Liver (tissue), 9 donors: ENCODE results near the gene HIGD1A. TPM values are rescaled to one million over a fixed set of nuclear protein-coding genes. Genes with fewer than 3 reads are reported as not detected.

ENCODE experiments used
- DNase-seq: peaks from one replicate; pipeline ENCODE4 v3.0.0-alpha.2; 2017; ENCODE audit warnings: low spot score
- H3K27ac ChIP-seq, 2 donors: one replicate each; pipeline ENCODE4 v1.7.0; 2013; ENCODE audit warnings: inconsistent platforms in 2 of 2, low read length in 2 of 2, control low read depth in 1 of 2, low read depth in 1 of 2, mild to moderate bottlenecking in 1 of 2
- H3K27me3 ChIP-seq, 4 donors: one replicate each; pipeline versions ENCODE4 v1.6.1 to v1.7.0; 2013; ENCODE audit warnings: low read length in 3 of 4, inconsistent platforms in 1 of 4, mild to moderate bottlenecking in 1 of 4, moderate library complexity in 1 of 4; ENCODE audit not compliant: control insufficient read depth in 4 of 4, insufficient read depth in 4 of 4
- H3K36me3 ChIP-seq, 4 donors: one replicate each; pipeline versions ENCODE4 v1.6.1 to v1.7.0; 2013; ENCODE audit warnings: low read length in 3 of 4, mild to moderate bottlenecking in 3 of 4, low read depth in 1 of 4, moderate library complexity in 1 of 4; ENCODE audit not compliant: control insufficient read depth in 4 of 4, insufficient read depth in 3 of 4
- H3K4me1 ChIP-seq, 4 donors: one replicate each; pipeline versions ENCODE4 v1.6.1 to v1.7.0; 2013; ENCODE audit warnings: low read length in 3 of 4, mild to moderate bottlenecking in 3 of 4, moderate library complexity in 1 of 4; ENCODE audit not compliant: control insufficient read depth in 4 of 4, insufficient read depth in 4 of 4
- H3K4me3 ChIP-seq, 3 donors: one replicate each; pipeline versions ENCODE4 v1.6.1 to v1.7.0; 2013; ENCODE audit warnings: low read length in 3 of 3, control low read depth in 1 of 3, low read depth in 1 of 3, mild to moderate bottlenecking in 1 of 3
- H3K9ac ChIP-seq, 2 donors: one replicate each; pipeline ENCODE4 v1.7.0; 2013; ENCODE audit warnings: low read length in 2 of 2, mild to moderate bottlenecking in 2 of 2, moderate library complexity in 2 of 2, control low read depth in 1 of 2, low read depth in 1 of 2
- H3K9me3 ChIP-seq, 4 donors: one replicate each; pipeline versions ENCODE4 v1.6.1 to v1.7.0; 2013; ENCODE audit warnings: low read length in 3 of 4; ENCODE audit not compliant: control insufficient read depth in 4 of 4
- CTCF ChIP-seq: fragments of 150-350 bp; IDR thresholded peaks from 2 replicates; pipeline ENCODE4 v1.5.1; 2017; ENCODE audit warnings: improper control_type of control experiment, low read depth, low read length; ENCODE audit not compliant: missing input control
- EGR1 ChIP-seq, 2 donors: IDR thresholded peaks; 2 replicates each; pipeline ENCODE4 v1.6.1; 2016 to 2018; ENCODE audit warnings: antibody characterized with exemption in 2 of 2, low read depth in 2 of 2
- FOXA1 ChIP-seq: IDR thresholded peaks from 2 replicates; pipeline ENCODE4 v1.6.1; 2016; ENCODE audit warnings: antibody characterized with exemption
- FOXA2 ChIP-seq: IDR thresholded peaks from 2 replicates; pipeline ENCODE4 v1.6.1; 2016; ENCODE audit warnings: antibody characterized with exemption
- GABPA ChIP-seq, 2 donors: IDR thresholded peaks in 1 of 2; conservative IDR thresholded peaks in 1 of 2; 2 replicates each; pipeline ENCODE4 v1.6.1; 2016; ENCODE audit warnings: antibody characterized with exemption in 2 of 2, mild to moderate bottlenecking in 1 of 2, moderate library complexity in 1 of 2
- HNF4A ChIP-seq, 2 donors: conservative IDR thresholded peaks; 2 replicates each; pipeline ENCODE4 v1.6.1; 2016; ENCODE audit warnings: antibody characterized with exemption in 2 of 2, mild to moderate bottlenecking in 2 of 2
- HNF4G ChIP-seq: IDR thresholded peaks from 2 replicates; pipeline ENCODE4 v1.6.1; 2016; ENCODE audit warnings: antibody characterized with exemption
- JUND ChIP-seq, 2 donors: IDR thresholded peaks; 2 replicates each; pipeline ENCODE4 v1.6.1; 2016; ENCODE audit warnings: antibody characterized with exemption in 2 of 2
- MAX ChIP-seq: IDR thresholded peaks from 2 replicates; pipeline ENCODE4 v1.6.1; 2016; ENCODE audit warnings: antibody characterized with exemption
- NR2F2 ChIP-seq: IDR thresholded peaks from 2 replicates; pipeline ENCODE4 v1.6.1; 2016; ENCODE audit warnings: antibody characterized with exemption
- RXRA ChIP-seq, 2 donors: IDR thresholded peaks; 2 replicates each; pipeline ENCODE4 v1.6.1; 2017 to 2018; ENCODE audit warnings: antibody characterized with exemption in 2 of 2, mild to moderate bottlenecking in 1 of 2
- SP1 ChIP-seq: IDR thresholded peaks from 2 replicates; pipeline ENCODE4 v1.6.1; 2018; ENCODE audit warnings: antibody characterized with exemption, mild to moderate bottlenecking
- TAF1 ChIP-seq: conservative IDR thresholded peaks from 2 replicates; pipeline ENCODE4 v1.6.1; 2016; ENCODE audit warnings: antibody characterized with exemption, mild to moderate bottlenecking
- YY1 ChIP-seq: IDR thresholded peaks from 2 replicates; pipeline ENCODE4 v1.6.1; 2016; ENCODE audit warnings: antibody characterized with exemption, mild to moderate bottlenecking
- WGBS: extraction: QIAGEN DNeasy Blood & Tissue Kit; methylation state at CpG from one replicate; pipeline ENCODE4 v1.1.7; 2013; 5-methylcytosine and 5-hydroxymethylcytosine counted together
- polyA plus RNA-seq, 2 donors: library from polyadenylated mRNA; stranded (reverse) in 1 of 2; unstranded in 1 of 2; fragments of 200-250 nt in 1 of 2; fragments of >200 nt in 1 of 2; fragmentation: Nextera tagmentation in 1 of 2; extraction: Ambion mirVana in 1 of 2; gene quantifications; one replicate each; pipeline versions ENCODE4 v1.2.1 to v1.2.3, GENCODE V29; 2013 to 2015
- total RNA-seq, 2 donors: library from RNA; depleted of rRNA; stranded (reverse); fragments of >200 nt; gene quantifications; one replicate each; pipeline ENCODE4 v1.2.3, GENCODE V29; 2014
- TF ChIP-seq, protein P1 (sequence below): IDR thresholded peaks from 2 replicates; pipeline ENCODE4 v1.6.1; 2016; ENCODE audit warnings: antibody characterized with exemption
- TF ChIP-seq, protein P2 (sequence below): IDR thresholded peaks from 2 replicates; pipeline ENCODE4 v1.6.1; 2016; ENCODE audit warnings: antibody characterized with exemption
- TF ChIP-seq, protein P3 (sequence below): IDR thresholded peaks from 2 replicates; pipeline ENCODE4 v1.6.1; 2016; ENCODE audit warnings: antibody characterized with exemption, mild to moderate bottlenecking
- donor health status: healthy.
- donor health status: healthy.
- donor health status: healthy.
- donor health status: healthy.
- donor health status: healthy.

Gene HIGD1A
- total and polyA plus RNA-seq, 4 donors: 117 to 256 (median 245) TPM

- TF ChIP-seq NR2F2: peak; percentile 73
- TF ChIP-seq GABPA (IDR thresholded peaks at IDR 0.05 in 1 of 2, conservative IDR thresholded peaks at IDR 0.05 in 1 of 2): no peak
- no peak for TF ChIP-seq YY1
- TF ChIP-seq EGR1 (IDR thresholded peaks at IDR 0.05; ENCODE audit: low read depth in 2 of 2): no peak
- TF ChIP-seq CTCF: no peak
- no peak for TF ChIP-seq TAF1
Measured at GRCh38 chr3:42852441-42852840, 48.2 kb upstream of the HIGD1A start (continued).

GRCh38 chr3:42851228-42851834 is 47.0 kb upstream of the HIGD1A start:
- Histone ChIP-seq H3K27ac (peak overlapping the region; percentile 8 to 89), H3K9ac (no peak overlapping the region), H3K27me3 (no peaks in the 10 kb centered on the region), H3K9me3 (no peaks in the 10 kb centered on the region), H3K4me3 (no peak overlapping the region), H3K36me3 (no peaks in the 10 kb centered on the region), H3K4me1 (peaks cover 24 to 56% (median 53%) of the 10 kb centered on the region in 4 donors)
- WGBS: 87% methylated on average over 6 of the region's 6 CpGs
- TF ChIP-seq HNF4A (conservative IDR thresholded peaks at IDR 0.05): no peak
- no peak for TF ChIP-seq EGR1 (IDR thresholded peaks at IDR 0.05; ENCODE audit: low read depth in 2 of 2)
- no peak for TF ChIP-seq NR2F2
- TF ChIP-seq MAX: no peak
- TF ChIP-seq SP1: no peak
- peak; percentile 44 for DNase-seq

GRCh38 chr3:42850263-42850662 is 46.0 kb upstream of the HIGD1A start:
- Histone ChIP-seq H3K36me3 (no peaks in the 10 kb centered on the region), H3K4me1 (peaks cover 26 to 56% (median 51%) of the 10 kb centered on the region in 4 donors), H3K9me3 (no peaks in the 10 kb centered on the region), H3K27me3 (no peaks in the 10 kb centered on the region), H3K4me3 (no peak overlapping the region), H3K9ac (no peak overlapping the region), H3K27ac (no peak overlapping the region)
- TF ChIP-seq RXRA (IDR thresholded peaks at IDR 0.05) (no peak), EGR1 (IDR thresholded peaks at IDR 0.05; ENCODE audit: low read depth in 2 of 2) (no peak), YY1 (no peak), TAF1 (no peak), NR2F2 (no peak), JUND (IDR thresholded peaks at IDR 0.05) (no peak), MAX (no peak), HNF4G (no peak), FOXA2 (no peak), FOXA1 (no peak)
- TF ChIP-seq, protein P1, sequence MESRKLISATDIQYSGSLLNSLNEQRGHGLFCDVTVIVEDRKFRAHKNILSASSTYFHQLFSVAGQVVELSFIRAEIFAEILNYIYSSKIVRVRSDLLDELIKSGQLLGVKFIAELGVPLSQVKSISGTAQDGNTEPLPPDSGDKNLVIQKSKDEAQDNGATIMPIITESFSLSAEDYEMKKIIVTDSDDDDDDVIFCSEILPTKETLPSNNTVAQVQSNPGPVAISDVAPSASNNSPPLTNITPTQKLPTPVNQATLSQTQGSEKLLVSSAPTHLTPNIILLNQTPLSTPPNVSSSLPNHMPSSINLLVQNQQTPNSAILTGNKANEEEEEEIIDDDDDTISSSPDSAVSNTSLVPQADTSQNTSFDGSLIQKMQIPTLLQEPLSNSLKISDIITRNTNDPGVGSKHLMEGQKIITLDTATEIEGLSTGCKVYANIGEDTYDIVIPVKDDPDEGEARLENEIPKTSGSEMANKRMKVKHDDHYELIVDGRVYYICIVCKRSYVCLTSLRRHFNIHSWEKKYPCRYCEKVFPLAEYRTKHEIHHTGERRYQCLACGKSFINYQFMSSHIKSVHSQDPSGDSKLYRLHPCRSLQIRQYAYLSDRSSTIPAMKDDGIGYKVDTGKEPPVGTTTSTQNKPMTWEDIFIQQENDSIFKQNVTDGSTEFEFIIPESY: no peak
- TF ChIP-seq, protein P2, sequence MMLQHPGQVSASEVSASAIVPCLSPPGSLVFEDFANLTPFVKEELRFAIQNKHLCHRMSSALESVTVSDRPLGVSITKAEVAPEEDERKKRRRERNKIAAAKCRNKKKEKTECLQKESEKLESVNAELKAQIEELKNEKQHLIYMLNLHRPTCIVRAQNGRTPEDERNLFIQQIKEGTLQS: no peak
- TF ChIP-seq, protein P3, sequence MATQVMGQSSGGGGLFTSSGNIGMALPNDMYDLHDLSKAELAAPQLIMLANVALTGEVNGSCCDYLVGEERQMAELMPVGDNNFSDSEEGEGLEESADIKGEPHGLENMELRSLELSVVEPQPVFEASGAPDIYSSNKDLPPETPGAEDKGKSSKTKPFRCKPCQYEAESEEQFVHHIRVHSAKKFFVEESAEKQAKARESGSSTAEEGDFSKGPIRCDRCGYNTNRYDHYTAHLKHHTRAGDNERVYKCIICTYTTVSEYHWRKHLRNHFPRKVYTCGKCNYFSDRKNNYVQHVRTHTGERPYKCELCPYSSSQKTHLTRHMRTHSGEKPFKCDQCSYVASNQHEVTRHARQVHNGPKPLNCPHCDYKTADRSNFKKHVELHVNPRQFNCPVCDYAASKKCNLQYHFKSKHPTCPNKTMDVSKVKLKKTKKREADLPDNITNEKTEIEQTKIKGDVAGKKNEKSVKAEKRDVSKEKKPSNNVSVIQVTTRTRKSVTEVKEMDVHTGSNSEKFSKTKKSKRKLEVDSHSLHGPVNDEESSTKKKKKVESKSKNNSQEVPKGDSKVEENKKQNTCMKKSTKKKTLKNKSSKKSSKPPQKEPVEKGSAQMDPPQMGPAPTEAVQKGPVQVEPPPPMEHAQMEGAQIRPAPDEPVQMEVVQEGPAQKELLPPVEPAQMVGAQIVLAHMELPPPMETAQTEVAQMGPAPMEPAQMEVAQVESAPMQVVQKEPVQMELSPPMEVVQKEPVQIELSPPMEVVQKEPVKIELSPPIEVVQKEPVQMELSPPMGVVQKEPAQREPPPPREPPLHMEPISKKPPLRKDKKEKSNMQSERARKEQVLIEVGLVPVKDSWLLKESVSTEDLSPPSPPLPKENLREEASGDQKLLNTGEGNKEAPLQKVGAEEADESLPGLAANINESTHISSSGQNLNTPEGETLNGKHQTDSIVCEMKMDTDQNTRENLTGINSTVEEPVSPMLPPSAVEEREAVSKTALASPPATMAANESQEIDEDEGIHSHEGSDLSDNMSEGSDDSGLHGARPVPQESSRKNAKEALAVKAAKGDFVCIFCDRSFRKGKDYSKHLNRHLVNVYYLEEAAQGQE: no peak
- 93% methylated on average over 3 of the region's 3 CpGs for WGBS
- no peak for DNase-seq
